Subcutaneous abdominal adipose tissue (tissue), 5 donors: ENCODE results near the gene SACM1L.

Experiments
- H3K27ac ChIP-seq: one replicate; pipeline ENCODE4 v1.7.0; 2013; ENCODE audit warnings: low read depth, mild to moderate bottlenecking, inconsistent platforms, low read length, moderate library complexity
- H3K27me3 ChIP-seq, 5 donors: one replicate each; pipeline ENCODE4 v1.7.0; 2013; ENCODE audit warnings: low read length in 5 of 5, inconsistent platforms in 1 of 5; ENCODE audit not compliant: control insufficient read depth in 5 of 5, insufficient read depth in 4 of 5
- H3K36me3 ChIP-seq, 5 donors: one replicate each; pipeline ENCODE4 v1.7.0; 2013; ENCODE audit warnings: low read length in 5 of 5; ENCODE audit not compliant: control insufficient read depth in 5 of 5, insufficient read depth in 5 of 5
- H3K4me1 ChIP-seq, 5 donors: one replicate each; pipeline ENCODE4 v1.7.0; 2013; ENCODE audit warnings: low read length in 5 of 5, mild to moderate bottlenecking in 3 of 5, moderate library complexity in 1 of 5; ENCODE audit not compliant: control insufficient read depth in 5 of 5, insufficient read depth in 5 of 5
- H3K4me3 ChIP-seq, 5 donors: one replicate each; pipeline ENCODE4 v1.7.0; 2013; ENCODE audit warnings: low read length in 5 of 5, low read depth in 1 of 5
- H3K9ac ChIP-seq, 5 donors: one replicate each; pipeline ENCODE4 v1.7.0; 2013; ENCODE audit warnings: low read length in 5 of 5, mild to moderate bottlenecking in 4 of 5, moderate library complexity in 3 of 5
- H3K9me3 ChIP-seq, 5 donors: one replicate each; pipeline ENCODE4 v1.7.0; 2013; ENCODE audit warnings: low read length in 5 of 5; ENCODE audit not compliant: control insufficient read depth in 5 of 5
- donor health status: healthy.
- donor health status: healthy.
- donor health status: healthy.
- donor health status: healthy.
- donor health status: healthy.

The SACM1L gene

GRCh38 chr3:45704301-45704943, 15.2 kb downstream of the SACM1L start:
- no peak overlapping the region for H3K27ac ChIP-seq
- H3K9ac ChIP-seq, result no peak overlapping the region
- peaks cover 22 to 38% (median 33%) of the 10 kb centered on the region in 5 donors for H3K36me3 ChIP-seq
- no peaks in the 10 kb centered on the region for H3K9me3 ChIP-seq
- H3K4me1 ChIP-seq, result no peaks in the 10 kb centered on the region
- H3K4me3 ChIP-seq, result no peak overlapping the region
- H3K27me3 ChIP-seq, result no peaks in the 10 kb centered on the region

GRCh38 chr3:45705839-45706808, 16.9 kb downstream of the SACM1L start:
- no peak overlapping the region for H3K27ac ChIP-seq
- H3K27me3 ChIP-seq, result no peaks in the 10 kb centered on the region
- H3K4me3 ChIP-seq, result no peak overlapping the region
- H3K4me1 ChIP-seq, result no peaks in the 10 kb centered on the region
- H3K9ac ChIP-seq, result no peak overlapping the region
- no peaks in the 10 kb centered on the region for H3K9me3 ChIP-seq
- peaks cover 31 to 49% (median 38%) of the 10 kb centered on the region in 5 donors for H3K36me3 ChIP-seq

GRCh38 chr3:45711931-45712330, 22.7 kb downstream of the SACM1L start:
- no peak overlapping the region for H3K27ac ChIP-seq
- H3K9ac ChIP-seq, result no peak overlapping the region
- H3K4me1 ChIP-seq, result no peaks in the 10 kb centered on the region
- H3K36me3 ChIP-seq, result peaks cover 34 to 75% (median 51%) of the 10 kb centered on the region in 5 donors
- no peak overlapping the region for H3K4me3 ChIP-seq
- H3K9me3 ChIP-seq, result no peaks in the 10 kb centered on the region
- no peaks in the 10 kb centered on the region for H3K27me3 ChIP-seq

GRCh38 chr3:45712434-45713110, 23.4 kb downstream of the SACM1L start:
- H3K27me3 ChIP-seq, result no peaks in the 10 kb centered on the region
- H3K36me3 ChIP-seq, result peaks cover 33 to 72% (median 45%) of the 10 kb centered on the region in 5 donors
- no peak overlapping the region for H3K27ac ChIP-seq
- H3K9ac ChIP-seq, result no peak overlapping the region
- H3K4me3 ChIP-seq, result no peak overlapping the region
- no peaks in the 10 kb centered on the region for H3K4me1 ChIP-seq
- H3K9me3 ChIP-seq, result no peaks in the 10 kb centered on the region

GRCh38 chr3:45715945-45716344, 26.7 kb downstream of the SACM1L start:
- Histone ChIP-seq H3K4me3 (no peak overlapping the region), H3K27me3 (no peaks in the 10 kb centered on the region), H3K9ac (no peak overlapping the region), H3K4me1 (no peaks in the 10 kb centered on the region), H3K9me3 (no peaks in the 10 kb centered on the region), H3K27ac (no peak overlapping the region), H3K36me3 (peaks cover 27 to 60% (median 38%) of the 10 kb centered on the region in 5 donors)

- H3K4me3 ChIP-seq, result no peak overlapping the region
- H3K4me1 ChIP-seq, result no peaks in the 10 kb centered on the region
- no peaks in the 10 kb centered on the region for H3K9me3 ChIP-seq
- no peak overlapping the region for H3K9ac ChIP-seq
- H3K27ac ChIP-seq, result no peak overlapping the region
- peaks cover 22 to 52% (median 39%) of the 10 kb centered on the region in 5 donors for H3K36me3 ChIP-seq
- H3K27me3 ChIP-seq, result no peaks in the 10 kb centered on the region
Observed at GRCh38 chr3:45716790-45717336, 27.7 kb downstream of the SACM1L start.

- Histone ChIP-seq H3K27ac (no peak overlapping the region), H3K4me1 (peaks cover 0 to 1% (median 0%) of the 10 kb centered on the region in 5 donors), H3K36me3 (peaks cover 29 to 53% (median 40%) of the 10 kb centered on the region in 5 donors), H3K9me3 (no peaks in the 10 kb centered on the region), H3K4me3 (no peak overlapping the region), H3K9ac (no peak overlapping the region), H3K27me3 (no peaks in the 10 kb centered on the region)
Observed at GRCh38 chr3:45719655-45720487, 30.7 kb downstream of the SACM1L start.

GRCh38 chr3:45724911-45725310, 35.7 kb downstream of the SACM1L start:
- Histone ChIP-seq H3K9me3 (no peaks in the 10 kb centered on the region), H3K4me1 (peaks cover 0 to 3% (median 0%) of the 10 kb centered on the region in 5 donors), H3K4me3 (no peak overlapping the region), H3K27ac (no peak overlapping the region), H3K27me3 (no peaks in the 10 kb centered on the region), H3K9ac (no peak overlapping the region), H3K36me3 (peaks cover 11 to 41% (median 24%) of the 10 kb centered on the region in 5 donors)

- Histone ChIP-seq H3K4me3 (no peak overlapping the region), H3K36me3 (peaks cover 34 to 44% (median 36%) of the 10 kb centered on the region in 5 donors), H3K27me3 (no peaks in the 10 kb centered on the region), H3K4me1 (peaks cover 0 to 3% (median 0%) of the 10 kb centered on the region in 5 donors), H3K9ac (no peak overlapping the region), H3K27ac (no peak overlapping the region), H3K9me3 (no peaks in the 10 kb centered on the region)
Observed at GRCh38 chr3:45729614-45730013, 40.4 kb downstream of the SACM1L start.
